Islet precursor cell (in vitro differentiated cells): Measurements from ENCODE around the gene RUFY3.
"Not testable (repeated sequence)": the region's sequence is repeated elsewhere in the genome, so short reads cannot be mapped to it uniquely, and the experiment has no call there.

ENCODE experiments used
- DNase-seq: peaks from one replicate; pipeline ENCODE4 v3.0.0-alpha.2; 2018

The RUFY3 gene

DNA sequence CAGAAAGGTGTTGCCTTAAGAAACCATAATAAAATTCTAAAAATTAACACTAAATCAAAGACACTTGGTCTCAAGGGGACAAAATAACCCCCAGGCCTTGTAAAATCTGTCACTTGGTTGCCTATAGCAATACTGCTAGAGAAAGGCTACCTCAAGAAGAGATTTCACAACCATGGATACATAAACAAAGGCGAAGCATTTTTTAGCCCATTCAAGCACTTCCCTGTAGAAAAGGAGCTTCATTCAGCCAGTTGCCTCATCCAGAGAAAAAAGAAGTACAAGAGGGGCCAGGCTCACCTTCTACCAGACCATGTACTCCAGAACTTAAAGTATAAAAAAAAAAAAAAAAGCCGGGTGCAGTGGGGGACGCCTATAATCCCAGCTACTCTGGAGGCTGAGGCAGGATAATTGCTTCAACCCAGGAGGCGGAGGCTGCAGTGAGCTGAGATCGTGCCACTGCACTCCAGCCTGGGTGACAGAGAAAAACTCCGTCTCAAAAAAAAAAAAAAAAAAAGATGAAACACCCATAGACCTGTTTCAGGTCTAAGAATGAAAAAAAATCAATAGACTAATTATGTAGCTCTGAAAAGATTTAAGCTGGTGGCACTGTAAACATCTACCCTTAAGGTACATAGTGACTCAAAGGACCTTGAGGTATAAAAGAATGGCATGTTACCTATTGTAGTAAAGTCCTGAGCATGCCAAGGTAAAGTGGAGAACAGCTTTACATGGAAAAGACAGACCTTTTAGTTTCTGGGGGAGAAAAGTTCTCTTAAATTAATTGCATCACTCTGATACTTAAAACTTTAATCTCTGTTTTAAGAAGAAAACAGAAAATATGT is 18.0 kb downstream of the RUFY3 start:
- DNase-seq, result no peak

DNA sequence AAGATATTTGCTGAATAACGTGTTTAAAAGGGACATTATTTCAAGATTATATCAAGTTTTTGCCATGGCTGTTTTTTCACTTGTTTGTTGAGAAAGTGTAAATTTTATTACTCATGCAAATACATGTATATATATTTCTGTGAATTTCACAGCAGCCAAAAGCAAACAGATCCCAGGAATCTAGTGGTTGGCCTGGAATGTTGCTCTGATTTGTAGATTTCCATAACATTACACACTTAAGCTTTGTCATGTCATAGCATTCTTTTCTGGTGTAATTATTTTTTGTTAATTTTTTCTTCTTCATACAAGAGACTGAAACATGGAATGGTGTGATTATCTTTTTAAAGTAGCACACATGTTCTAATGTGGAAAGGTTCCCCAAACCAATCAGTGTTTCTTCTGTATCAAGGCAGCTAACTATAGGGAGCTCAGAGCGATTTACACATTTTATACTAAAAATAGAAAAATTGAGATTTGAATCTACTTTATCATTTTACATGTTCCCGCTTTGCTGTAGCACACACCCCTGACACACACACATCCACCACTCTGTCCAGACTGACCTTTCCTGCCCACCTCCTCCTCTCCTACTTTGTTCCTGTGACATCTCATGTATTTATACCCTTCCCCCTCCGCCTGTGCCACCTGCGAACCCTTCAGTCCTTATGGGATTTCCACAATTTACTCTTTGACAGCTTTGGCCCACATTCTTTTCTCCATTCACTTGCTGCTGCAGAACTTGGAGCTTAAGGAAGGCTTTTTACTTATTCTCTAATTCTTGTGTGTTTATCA is 20.3 kb downstream of the RUFY3 start:
- no peak for DNase-seq

GRCh38 chr4:70743731-70744130 is 22.0 kb downstream of the RUFY3 start:
- no peak for DNase-seq

DNA sequence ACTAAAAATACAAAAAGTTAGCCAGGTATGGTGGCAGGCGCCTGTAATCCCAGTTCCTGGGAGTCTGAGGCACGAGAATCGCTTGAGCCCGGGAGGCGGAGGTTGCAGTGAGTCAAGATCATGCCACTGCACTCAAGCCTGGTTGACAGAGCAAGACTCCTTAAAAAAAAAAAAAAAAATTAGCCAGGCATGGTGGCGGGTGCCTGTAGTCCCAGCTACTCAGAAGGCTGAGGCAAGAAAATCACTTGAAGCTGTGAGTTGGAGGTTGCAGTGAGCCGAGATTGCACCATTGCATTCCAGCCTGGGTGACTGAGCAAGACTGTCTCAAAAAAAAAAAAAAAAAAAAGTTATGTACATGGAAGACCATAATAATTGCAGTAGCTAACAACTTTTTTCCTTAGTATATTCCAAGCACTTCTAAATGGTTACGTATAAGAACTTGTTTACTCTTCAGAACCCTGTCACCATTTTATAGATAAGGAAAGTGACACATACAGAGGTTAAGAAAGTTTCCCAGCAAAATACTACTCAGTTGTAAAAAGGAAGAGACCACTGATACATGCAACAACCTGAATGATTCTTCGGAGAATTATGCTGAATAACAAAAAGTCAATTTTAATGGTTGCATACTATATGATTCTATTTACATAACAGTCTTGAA is 24.5 kb downstream of the RUFY3 start:
- DNase-seq, result no peak

- no peak for DNase-seq
Observed at GRCh38 chr4:70747874-70748273, 26.1 kb downstream of the RUFY3 start.

DNA sequence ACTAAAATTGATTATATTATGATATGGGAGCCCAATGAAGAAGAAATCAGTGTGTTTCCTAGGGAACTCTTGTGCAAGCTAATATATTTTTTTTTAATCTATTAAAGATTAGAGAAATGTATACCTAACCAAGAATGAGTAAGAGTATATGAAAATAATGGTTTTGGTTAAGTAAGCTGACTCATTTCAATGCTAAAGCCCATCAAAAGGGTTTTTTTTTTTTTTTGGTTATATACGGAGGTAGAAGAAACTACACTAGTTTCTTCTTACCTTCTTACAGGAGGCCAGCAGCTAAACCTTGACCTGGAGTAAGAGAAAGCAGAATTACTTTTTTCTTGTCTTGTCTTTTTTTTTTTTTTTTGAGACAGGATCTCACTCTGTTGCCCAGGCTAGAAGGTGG is 27.5 kb downstream of the RUFY3 start:
- DNase-seq, result no peak

GRCh38 chr4:70752236-70752635 is 30.5 kb downstream of the RUFY3 start:
- DNase-seq, result no peak

DNA sequence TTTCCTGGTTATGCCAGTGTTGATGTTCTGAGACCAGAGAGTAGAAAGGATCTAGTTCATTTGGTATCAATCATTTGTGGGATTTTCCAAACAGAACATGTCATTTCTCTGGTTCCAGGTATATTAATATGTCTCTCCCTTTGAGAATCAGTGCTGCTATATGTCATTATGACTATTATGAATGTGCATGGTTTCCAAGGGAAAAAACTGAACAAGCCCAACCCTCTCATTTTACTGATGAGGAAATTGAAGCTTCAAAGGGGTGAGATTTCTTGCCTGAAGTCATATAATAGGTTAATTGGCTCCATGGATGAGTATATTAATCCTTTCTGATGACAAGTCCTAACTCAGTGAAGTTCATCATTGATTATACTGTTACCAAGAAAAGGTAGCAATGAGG is 31.9 kb downstream of the RUFY3 start:
- no peak for DNase-seq

DNA sequence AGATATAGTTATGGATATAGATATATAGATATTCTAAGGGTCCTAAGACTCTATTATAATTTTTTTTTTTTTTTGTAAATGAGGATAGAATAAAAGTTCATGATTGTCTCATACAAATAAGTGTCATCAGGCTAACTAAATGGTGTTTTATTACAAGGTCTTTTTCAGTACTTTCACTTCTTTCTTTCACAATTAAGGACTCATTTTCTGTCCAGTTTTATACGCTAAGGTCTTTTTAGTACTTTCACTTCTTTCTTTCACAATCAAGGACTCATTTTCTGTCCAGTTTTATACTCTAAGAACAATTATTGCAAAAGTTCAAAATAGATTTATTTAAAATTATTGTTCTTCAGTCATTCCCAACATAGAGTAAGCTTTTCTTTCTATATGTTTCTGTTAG is 32.7 kb downstream of the RUFY3 start:
- DNase-seq, result no peak

DNA sequence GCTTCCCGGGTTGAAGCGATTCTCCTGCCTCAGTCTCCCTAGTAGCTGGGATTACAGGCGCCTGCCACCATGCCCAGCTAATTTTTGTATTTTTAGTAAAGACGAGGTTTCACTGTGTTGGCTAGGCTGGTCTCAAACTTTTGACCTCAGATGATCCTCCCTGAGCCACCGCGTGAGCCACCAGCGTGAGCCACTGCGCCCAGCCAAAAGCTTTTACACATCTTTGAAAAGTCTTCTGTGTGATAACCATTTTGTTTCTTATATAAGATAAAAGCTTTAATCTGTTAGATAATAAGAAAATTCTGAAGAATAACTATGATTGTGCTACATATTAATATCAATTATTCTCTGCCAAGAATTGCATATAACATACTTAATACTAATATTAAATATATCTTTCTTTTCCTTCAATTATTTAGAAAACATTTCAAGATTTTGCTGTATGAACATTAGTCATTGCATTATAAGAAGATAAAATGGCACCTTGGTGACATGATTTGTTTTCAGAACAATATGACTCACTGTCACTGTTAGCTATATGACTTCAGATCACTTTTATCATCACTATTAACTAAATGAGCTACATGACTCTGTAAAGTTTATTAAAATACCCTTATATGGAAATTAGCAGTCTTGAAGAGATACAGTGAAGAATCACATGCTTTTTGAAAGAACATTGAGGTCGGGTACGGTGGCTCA is 33.4 kb downstream of the RUFY3 start:
- DNase-seq, result no peak

- DNase-seq, result no peak
Observed at GRCh38 chr4:70759126-70759525, 37.4 kb downstream of the RUFY3 start.

GRCh38 chr4:70759627-70760026 is 37.9 kb downstream of the RUFY3 start:
- no peak for DNase-seq

DNA sequence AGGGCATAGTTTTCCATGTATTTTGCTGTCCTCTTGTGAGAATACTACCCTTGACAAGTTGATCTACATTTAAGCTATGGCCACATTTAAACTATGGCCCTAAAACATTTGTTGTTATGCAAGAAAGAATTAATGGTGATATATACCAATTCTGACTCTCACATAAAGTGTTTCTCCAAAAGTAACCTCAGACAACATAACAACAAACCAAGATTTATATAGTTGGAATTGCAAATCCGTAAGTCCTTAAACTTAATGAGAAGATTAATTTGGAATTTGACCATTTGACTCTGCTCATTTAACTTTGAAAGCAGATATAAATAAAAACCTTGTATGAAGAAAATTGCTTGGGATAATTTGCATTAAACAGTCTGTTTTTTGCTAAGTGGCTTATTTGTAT is 38.9 kb downstream of the RUFY3 start:
- DNase-seq, result no peak

DNA sequence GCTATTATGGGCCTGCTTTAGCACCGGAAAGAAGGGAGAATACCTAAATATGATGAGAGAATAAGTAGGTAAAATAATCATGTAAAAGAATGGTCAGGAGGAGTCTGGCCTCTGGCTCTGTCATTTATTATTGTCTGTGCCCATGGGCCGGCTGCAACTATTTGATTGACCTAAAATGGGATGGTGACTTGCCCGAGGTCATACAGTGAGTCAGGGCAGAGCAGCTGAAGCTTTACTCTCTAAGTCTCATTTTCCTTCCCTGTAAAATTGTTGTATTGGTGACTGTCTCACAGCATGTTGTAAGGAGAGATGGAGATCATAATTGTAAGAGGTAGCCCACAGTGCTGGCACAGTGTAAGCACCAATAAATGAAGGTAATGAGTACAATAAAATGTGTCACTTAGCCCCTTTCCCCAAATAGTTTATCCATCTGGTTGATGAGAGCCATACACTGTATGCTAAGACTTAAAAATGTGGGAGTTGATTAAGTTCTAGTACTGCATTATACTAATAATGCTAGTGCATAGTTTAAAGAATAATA is 39.6 kb downstream of the RUFY3 start:
- no peak for DNase-seq

- DNase-seq, result no peak
Observed at GRCh38 chr4:70765368-70765767, 43.6 kb downstream of the RUFY3 start.

DNA sequence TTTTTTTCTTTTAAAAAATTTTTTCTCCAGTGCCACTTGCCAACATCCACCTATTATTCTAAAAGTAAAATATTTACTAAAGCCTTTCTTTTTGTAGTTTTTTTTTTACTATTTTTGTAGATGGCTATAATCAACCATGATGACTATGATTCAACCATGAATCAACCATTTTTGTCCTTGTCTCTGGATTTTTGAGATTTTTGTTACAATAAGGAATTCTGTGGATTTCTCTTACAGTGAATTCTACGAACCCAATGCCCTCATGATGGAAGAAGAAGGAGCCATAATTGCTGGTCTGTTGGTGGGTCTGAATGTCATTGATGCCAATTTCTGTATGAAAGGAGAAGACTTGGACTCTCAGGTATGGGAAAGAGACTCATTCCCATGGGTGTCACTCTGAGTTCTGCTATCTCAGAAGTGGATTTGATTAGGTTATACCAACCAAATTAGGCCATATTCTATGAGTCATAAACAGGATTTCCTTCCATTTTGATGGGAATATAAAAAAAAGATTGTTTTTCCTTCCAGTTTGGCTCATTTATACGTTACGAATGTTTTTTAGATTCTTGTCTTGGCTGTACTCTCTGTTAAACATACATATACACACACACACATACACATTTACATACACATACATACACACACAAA is 46.7 kb downstream of the RUFY3 start:
- DNase-seq, result no peak

DNA sequence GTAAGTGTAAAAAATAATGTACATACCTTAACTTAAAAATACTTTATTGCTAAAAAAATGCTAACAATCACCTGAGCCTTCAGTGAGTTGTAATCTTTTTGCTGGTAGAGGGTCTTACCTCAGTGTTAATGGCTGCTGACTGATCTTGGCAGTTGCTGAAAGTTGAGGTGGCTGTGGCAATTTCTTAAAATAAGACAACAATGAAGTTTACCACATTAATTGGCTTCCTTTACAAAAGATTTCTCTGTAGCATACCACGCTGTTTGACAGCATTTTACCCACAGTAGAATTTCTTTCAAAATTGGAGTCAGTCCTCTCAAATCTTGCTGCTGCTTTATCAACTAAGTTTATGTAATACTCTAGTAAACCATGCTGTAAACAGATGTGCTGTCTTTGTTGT is 47.6 kb downstream of the RUFY3 start:
- DNase-seq, result not testable (repeated sequence)

- DNase-seq, result no peak
Observed at GRCh38 chr4:70772929-70773555, 51.3 kb downstream of the RUFY3 start.

DNA sequence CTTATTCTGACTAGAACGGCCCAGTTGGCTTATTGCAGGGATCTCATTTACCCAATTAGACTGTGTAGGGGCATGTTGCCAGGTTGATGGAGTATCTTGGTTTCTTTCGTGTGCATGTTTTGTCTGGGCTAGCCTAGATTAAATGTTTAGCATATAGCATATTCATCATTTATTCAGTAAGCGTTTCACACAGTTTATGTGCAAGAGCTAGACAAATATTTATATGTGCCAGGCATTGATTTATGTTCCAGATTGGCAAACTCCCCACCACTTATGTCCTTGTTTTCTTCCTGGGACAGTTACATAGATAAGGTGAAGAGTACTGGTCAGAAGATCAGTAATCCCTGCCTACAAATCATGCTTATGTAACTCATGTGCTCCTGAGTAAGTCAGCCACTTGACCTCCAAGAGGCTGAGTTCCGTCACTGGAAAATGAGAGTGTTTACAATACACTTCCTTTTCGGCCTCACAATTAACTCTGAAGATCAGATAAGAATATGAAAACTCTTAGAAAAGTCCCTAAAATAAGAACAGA is 57.2 kb downstream of the RUFY3 start:
- no peak for DNase-seq

DNA sequence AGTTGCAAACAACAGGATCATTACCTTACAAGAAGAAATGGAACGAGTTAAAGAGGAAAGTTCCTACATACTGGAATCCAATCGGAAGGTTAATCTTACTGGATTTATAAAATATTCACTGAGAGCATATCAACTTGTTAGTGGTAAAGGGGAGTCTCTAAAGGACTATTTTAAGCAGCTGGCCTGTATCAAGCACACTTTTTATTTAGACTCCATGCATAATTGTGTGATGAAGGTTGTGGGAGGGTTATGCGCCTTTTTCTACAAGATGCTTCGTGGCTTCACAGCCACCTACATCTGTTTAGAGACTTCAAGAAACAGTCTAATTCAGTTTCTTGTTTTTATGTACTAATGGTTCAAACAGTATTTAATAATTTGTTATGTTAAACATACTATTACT is 61.3 kb downstream of the RUFY3 start:
- no peak for DNase-seq

DNA sequence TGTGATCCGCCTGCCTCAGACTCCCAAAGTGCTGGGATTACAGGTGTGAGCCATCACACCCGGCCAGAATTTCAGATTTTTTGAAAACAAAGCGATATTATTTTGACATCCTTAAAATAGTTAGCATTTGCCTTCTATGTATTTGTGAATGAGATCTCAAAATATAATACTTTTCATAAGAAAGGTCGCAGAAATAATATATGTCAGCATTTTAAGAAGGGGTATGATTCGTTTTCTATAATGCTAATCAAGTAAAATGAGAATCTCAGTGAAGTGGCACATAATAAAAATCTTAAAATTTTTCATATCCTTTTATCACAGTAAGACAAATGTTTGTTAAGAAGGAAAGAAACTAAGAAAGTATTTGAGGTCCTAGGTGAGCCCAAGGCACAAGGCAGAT is 65.7 kb downstream of the RUFY3 start:
- no peak for DNase-seq

DNA sequence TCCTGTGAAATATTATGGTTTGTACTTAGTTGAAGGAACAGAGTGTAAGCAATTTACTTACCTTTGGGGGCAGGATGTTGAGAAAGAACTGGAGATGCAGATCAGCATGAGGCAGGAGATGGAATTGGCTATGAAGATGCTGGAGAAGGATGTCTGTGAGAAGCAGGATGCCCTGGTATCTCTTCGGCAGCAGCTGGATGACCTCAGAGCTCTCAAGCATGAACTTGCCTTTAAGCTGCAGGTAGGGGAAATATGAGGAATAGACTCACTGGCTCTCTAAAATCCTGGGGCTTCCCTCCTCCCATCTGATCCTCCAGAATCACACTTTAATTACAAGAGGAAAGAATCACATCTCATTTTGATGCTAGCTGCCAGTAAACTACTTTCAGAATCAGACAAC is 67.0 kb downstream of the RUFY3 start:
- no peak for DNase-seq
